ENCODE measurements around the gene HHLA2. TPM values are rescaled to one million over a fixed set of nuclear protein-coding genes. Genes with fewer than 3 reads are reported as not detected.

HHLA2 gene
- total RNA-seq, 2 donors from 2014 or later: 0.82 to 2.6 TPM

GRCh38 chr3:108352176-108352575 is 55.8 kb downstream of the HHLA2 start:
- Histone ChIP-seq H3K27ac (no peak overlapping the region), H3K27me3 (replicated peaks; ENCODE audit: insufficient read depth) (no peaks in the 10 kb centered on the region), H3K9me3 (no peaks in the 10 kb centered on the region), H3K36me3 (no peaks in the 10 kb centered on the region), H3K4me1 (replicated peaks) (no peaks in the 10 kb centered on the region), H3K4me3 (no peak overlapping the region)
- DNase-seq (ENCODE audit: low spot score): no peak
- TF ChIP-seq CTCF (IDR thresholded peaks at IDR 0.05): no peak
- no peak for TF ChIP-seq POLR2A (IDR thresholded peaks at IDR 0.05)
- no peak for TF ChIP-seq POLR2AphosphoS5 (IDR thresholded peaks at IDR 0.05)
- intact Hi-C loops (cut with DNase I): no loop called here
- 76% methylated on average over 3 of the region's 3 CpGs for WGBS

DNA sequence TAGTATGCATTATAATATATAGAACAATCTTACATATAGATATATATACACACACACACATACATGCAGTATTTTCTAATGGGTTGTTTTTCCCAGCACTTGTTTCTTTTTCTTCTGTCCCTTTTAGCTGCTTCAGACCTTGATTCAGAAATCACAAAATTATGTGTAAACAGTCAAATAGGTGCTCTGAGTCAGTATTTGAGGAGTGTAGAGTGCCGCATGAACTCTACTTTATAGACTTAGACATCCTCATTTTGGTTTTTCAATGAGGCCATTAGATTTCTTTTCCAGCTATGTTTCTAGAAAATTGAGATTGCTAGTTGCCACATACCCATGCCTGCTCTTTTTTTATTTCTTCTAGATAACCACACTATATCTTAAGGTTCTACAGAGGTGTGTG is 58.2 kb downstream of the HHLA2 start:
- intact Hi-C loops (cut with DNase I): no loop called here

DNA sequence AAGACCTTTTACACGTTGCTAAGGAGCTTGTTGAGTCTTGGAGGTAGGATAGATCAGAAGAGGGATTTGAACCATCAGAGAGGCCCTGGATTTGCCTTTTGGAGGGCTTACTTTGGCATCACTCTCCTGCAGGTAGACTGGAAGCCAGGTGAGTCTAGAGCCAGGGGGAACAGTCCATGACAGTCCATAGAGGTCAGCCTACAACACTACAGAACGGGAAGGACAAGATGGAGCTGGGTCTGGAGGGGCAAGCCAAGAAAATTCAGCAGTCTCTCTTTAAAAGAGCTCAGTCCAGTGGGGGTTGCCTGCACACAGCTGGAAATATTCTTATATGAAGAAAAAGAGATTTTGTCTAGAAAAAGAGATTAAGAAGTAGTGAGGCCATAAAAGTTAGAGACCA is 60.7 kb downstream of the HHLA2 start:
- intact Hi-C loops (cut with DNase I): no loop called here
- TF ChIP-seq POLR2AphosphoS5 (IDR thresholded peaks at IDR 0.05) (no peak), POLR2A (IDR thresholded peaks at IDR 0.05) (no peak), CTCF (IDR thresholded peaks at IDR 0.05) (no peak)
- Histone ChIP-seq H3K4me3 (no peak overlapping the region), H3K27me3 (replicated peaks; ENCODE audit: insufficient read depth) (no peaks in the 10 kb centered on the region), H3K9me3 (no peaks in the 10 kb centered on the region), H3K36me3 (no peaks in the 10 kb centered on the region), H3K4me1 (replicated peaks) (no peaks in the 10 kb centered on the region), H3K27ac (no peak overlapping the region)
- DNase-seq (ENCODE audit: low spot score): no peak
- 86% methylated on average over 2 of the region's 2 CpGs for WGBS

More for the DNA sequence above, 58.2 kb downstream of the HHLA2 start:
- WGBS: 56% methylated on average over 1 of the region's 1 CpG
- Histone ChIP-seq H3K4me3 (no peak overlapping the region), H3K9me3 (no peaks in the 10 kb centered on the region), H3K36me3 (no peaks in the 10 kb centered on the region), H3K27me3 (replicated peaks; ENCODE audit: insufficient read depth) (no peaks in the 10 kb centered on the region), H3K27ac (no peak overlapping the region), H3K4me1 (replicated peaks) (no peaks in the 10 kb centered on the region)
- DNase-seq (ENCODE audit: low spot score): no peak
- TF ChIP-seq POLR2A (IDR thresholded peaks at IDR 0.05) (no peak), CTCF (IDR thresholded peaks at IDR 0.05) (no peak), POLR2AphosphoS5 (IDR thresholded peaks at IDR 0.05) (no peak)

- 77% methylated on average over 2 of the region's 2 CpGs for WGBS
- intact Hi-C loops (cut with DNase I): no loop called here
Observed at GRCh38 chr3:108359011-108359410, 62.7 kb downstream of the HHLA2 start.

More at GRCh38 chr3:108359011-108359410, 62.7 kb downstream of the HHLA2 start:
- H3K27ac ChIP-seq: no peak overlapping the region
- DNase-seq (ENCODE audit: low spot score): no peak
- no peaks in the 10 kb centered on the region for H3K4me1 ChIP-seq (replicated peaks)
- H3K36me3 ChIP-seq: no peaks in the 10 kb centered on the region
- no peak overlapping the region for H3K4me3 ChIP-seq
- TF ChIP-seq POLR2A (IDR thresholded peaks at IDR 0.05) (no peak), CTCF (IDR thresholded peaks at IDR 0.05) (no peak), POLR2AphosphoS5 (IDR thresholded peaks at IDR 0.05) (no peak)
- H3K9me3 ChIP-seq: no peaks in the 10 kb centered on the region
- no peaks in the 10 kb centered on the region for H3K27me3 ChIP-seq (replicated peaks; ENCODE audit: insufficient read depth)

Data from prostate gland (tissue), 2 donors.